Activated CD8-positive, alpha-beta T cell treated with anti-CD3 and anti-CD28 coated beads for 36 hours (primary cell): ENCODE data around the gene MEP1A. TPM values are rescaled to one million over a fixed set of nuclear protein-coding genes. Genes with fewer than 3 reads are reported as not detected.
A peak's percentile ranks its signal among the peaks of the same experiment; 100 is the strongest.
"Not testable (repeated sequence)": the region's sequence is repeated elsewhere in the genome, so short reads cannot be mapped to it uniquely, and the experiment has no call there.

Experiments used
- ATAC-seq: fragments of 200-7000 bp; cut with Tn5 transposase; one replicate; pipeline ENCODE4 v1.10.0; 2021; ENCODE audit warnings: mild to moderate bottlenecking, moderate library complexity
- CTCF ChIA-PET: fragments of 350-600 bp; sonication (Branson Sonifier 250); formaldehyde crosslinking; loops from one replicate; lab custom pipeline; 2021; ENCODE audit warnings: antibody characterized with exemption; lab: Charles Lee
- POLR2A ChIA-PET: fragments of 350-600 bp; sonication (Branson Sonifier 250); formaldehyde crosslinking; loops from one replicate; lab custom pipeline; 2021; ENCODE audit warnings: antibody characterized with exemption; lab: Charles Lee
- DNase-seq: peaks from one replicate; pipeline ENCODE4 v3.0.0-alpha.2; 2020
- H3K27ac Mint-ChIP-seq: one replicate; pipeline ENCODE4 v1.8.0; 2021; ENCODE audit warnings: mild to moderate bottlenecking, mixed read lengths
- H3K27me3 Mint-ChIP-seq: one replicate; pipeline ENCODE4 v1.8.0; 2021; ENCODE audit warnings: mixed read lengths
- H3K36me3 Mint-ChIP-seq: one replicate; pipeline ENCODE4 v1.8.0; 2021; ENCODE audit warnings: low read depth, mixed read lengths
- H3K4me1 Mint-ChIP-seq: one replicate; pipeline ENCODE4 v1.8.0; 2021; ENCODE audit warnings: low read depth, mixed read lengths
- H3K4me3 Mint-ChIP-seq: one replicate; pipeline ENCODE4 v1.8.0; 2021; ENCODE audit warnings: mild to moderate bottlenecking, moderate library complexity, mixed read lengths
- H3K9me3 Mint-ChIP-seq: one replicate; pipeline ENCODE4 v1.8.0; 2021; ENCODE audit warnings: mixed read lengths
- intact Hi-C: fragments of 100-400 bp; cut with micrococcal nuclease; formaldehyde crosslinking; loops from one replicate; pipeline ENCODE4 v1.10.0; 2022
- total RNA-seq, 2 experiments: library from RNA; stranded (reverse); gene quantifications; one replicate each; pipeline ENCODE4 v1.2.3, GENCODE V29; 2021
- TF ChIP-seq, protein P1 (sequence below): fragments of 200-600 bp; IDR thresholded peaks from one replicate; pipeline ENCODE4 v1.8.0; 2022; ENCODE audit warnings: antibody characterized with exemption, mild to moderate bottlenecking

The MEP1A gene
- total RNA-seq, 2 experiments from 2014 or later = not detected

DNA sequence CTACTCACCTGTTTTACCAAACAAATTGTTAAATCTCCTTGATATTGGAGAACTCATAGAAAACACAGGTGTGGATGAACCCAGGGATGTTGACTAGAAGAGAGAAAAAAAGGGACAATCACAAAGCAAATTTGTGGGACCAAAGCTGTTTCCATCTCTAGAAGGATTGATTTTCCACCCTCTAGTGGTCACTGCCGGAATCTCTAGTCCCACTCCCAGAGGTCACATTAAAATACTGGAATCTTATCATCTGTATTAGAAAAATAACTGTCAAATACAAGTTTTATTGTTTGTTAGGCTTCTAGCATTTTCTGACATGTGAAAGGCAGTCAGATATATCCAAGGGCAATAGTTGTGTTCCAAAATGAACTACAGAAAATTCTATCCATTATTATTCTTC is 62.8 kb downstream of the MEP1A start:
- TF ChIP-seq, protein P1, sequence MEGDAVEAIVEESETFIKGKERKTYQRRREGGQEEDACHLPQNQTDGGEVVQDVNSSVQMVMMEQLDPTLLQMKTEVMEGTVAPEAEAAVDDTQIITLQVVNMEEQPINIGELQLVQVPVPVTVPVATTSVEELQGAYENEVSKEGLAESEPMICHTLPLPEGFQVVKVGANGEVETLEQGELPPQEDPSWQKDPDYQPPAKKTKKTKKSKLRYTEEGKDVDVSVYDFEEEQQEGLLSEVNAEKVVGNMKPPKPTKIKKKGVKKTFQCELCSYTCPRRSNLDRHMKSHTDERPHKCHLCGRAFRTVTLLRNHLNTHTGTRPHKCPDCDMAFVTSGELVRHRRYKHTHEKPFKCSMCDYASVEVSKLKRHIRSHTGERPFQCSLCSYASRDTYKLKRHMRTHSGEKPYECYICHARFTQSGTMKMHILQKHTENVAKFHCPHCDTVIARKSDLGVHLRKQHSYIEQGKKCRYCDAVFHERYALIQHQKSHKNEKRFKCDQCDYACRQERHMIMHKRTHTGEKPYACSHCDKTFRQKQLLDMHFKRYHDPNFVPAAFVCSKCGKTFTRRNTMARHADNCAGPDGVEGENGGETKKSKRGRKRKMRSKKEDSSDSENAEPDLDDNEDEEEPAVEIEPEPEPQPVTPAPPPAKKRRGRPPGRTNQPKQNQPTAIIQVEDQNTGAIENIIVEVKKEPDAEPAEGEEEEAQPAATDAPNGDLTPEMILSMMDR = peak; percentile 69
- H3K9me3 Mint-ChIP-seq, H3K27ac Mint-ChIP-seq, H3K36me3 Mint-ChIP-seq, H3K4me1 Mint-ChIP-seq, ATAC-seq, H3K4me3 Mint-ChIP-seq, POLR2A ChIA-PET, H3K27me3 Mint-ChIP-seq, intact Hi-C loops: not testable (repeated sequence)
- peak; percentile 41 for DNase-seq
- CTCF ChIA-PET = interaction anchor here (0.7 to 2.8 kb wide), 6 partner anchors 8 to 450 kb away, joined by 3 to 8 read pairs (median 4); no protein-coding TSS in a partner anchor

DNA sequence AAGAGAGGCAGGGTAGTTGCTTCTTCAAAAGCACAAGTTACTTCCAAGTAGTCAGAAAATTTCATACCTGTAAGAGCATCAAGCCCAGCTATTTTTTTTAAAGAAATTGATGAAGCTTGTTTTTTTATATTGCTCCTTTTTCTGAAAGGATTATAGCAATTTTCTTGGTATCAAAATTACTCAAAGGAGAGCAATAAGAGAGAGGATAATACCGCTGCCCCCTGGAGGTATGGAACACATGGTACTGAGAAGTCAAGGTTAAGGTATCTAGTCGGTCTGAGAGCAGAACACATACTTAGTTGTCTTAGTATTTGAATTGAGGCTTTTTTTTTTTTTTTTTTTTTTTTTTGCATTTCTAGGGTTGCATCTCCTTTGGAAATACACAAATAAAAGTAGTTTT is 69.2 kb downstream of the MEP1A start:
- Mint-ChIP-seq H3K27ac (no peak overlapping the region), H3K9me3 (no peaks in the 10 kb centered on the region), H3K4me1 (no peaks in the 10 kb centered on the region), H3K4me3 (no peak overlapping the region), H3K36me3 (no peaks in the 10 kb centered on the region), H3K27me3 (peaks cover 6% of the 10 kb centered on the region)
- intact Hi-C loops = no loop called here
- DNase-seq (peak; percentile 16), ATAC-seq (no peak)
- POLR2A ChIA-PET = no interaction called here
- CTCF ChIA-PET = interaction anchor here (0.6 to 2.6 kb wide), 2 partner anchors 11 to 14 kb away, joined by 4 to 7 read pairs; no protein-coding TSS in a partner anchor
- TF ChIP-seq, protein P1 = no peak

DNA sequence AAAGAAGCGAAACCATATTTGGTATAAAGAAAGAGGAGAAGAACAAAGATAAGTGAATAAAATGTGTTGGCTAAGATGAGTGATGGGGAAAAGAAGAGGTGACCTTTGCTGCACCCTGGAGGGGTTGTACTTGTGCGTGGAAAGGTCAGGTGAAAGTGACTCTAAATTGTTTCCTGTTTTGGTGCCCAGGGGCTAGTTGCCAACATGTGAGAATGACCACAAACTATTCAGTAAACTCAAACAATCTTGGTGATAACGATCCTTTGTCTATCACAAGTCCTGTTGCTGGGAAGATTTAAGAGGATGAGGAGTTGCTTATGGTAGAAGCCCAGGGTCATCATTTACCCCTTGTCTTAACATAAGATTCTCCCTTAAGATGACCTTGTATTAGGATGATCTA is 70.6 kb downstream of the MEP1A start:
- CTCF ChIA-PET = interaction anchor here (1.2 to 1.7 kb wide), 2 partner anchors 8 to 15 kb away, joined by 3 to 4 read pairs; no protein-coding TSS in a partner anchor
- no peak for ATAC-seq
- intact Hi-C loops = no loop called here

DNA sequence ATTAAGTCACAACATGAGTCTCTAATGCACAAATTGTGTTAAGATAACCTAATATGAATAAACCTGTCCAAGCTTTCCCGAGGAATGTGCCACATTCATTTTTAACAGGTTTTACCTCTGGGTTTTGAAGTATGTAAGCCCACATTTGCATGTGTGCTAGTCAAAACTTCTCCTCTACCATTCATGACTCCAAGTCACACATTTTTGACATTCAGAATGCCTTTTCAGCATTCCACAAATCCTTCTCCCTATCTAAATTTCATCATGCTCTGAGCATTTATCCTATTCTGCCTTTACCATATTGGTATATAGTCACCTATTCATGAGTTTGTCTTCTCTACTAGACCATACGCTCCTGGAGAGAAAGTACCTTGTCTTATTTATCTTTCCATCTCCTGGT is 72.0 kb downstream of the MEP1A start:
- CTCF ChIA-PET = interaction anchor here (1.7 kb wide), 1 partner anchor 9 kb away, joined by 4 read pairs; no protein-coding TSS in a partner anchor
- H3K27me3 Mint-ChIP-seq = peaks cover 11% of the 10 kb centered on the region
- intact Hi-C loops = no loop called here
- no peaks in the 10 kb centered on the region for H3K4me1 Mint-ChIP-seq
- DNase-seq = no peak
- ATAC-seq = no peak
- no peaks in the 10 kb centered on the region for H3K9me3 Mint-ChIP-seq
- no peak overlapping the region for H3K4me3 Mint-ChIP-seq
- TF ChIP-seq, protein P1 = no peak
- no peak overlapping the region for H3K27ac Mint-ChIP-seq
- POLR2A ChIA-PET = no interaction called here
- H3K36me3 Mint-ChIP-seq = no peaks in the 10 kb centered on the region

More for the DNA sequence above, 70.6 kb downstream of the MEP1A start:
- Mint-ChIP-seq H3K27ac (no peak overlapping the region), H3K36me3 (no peaks in the 10 kb centered on the region), H3K4me3 (no peak overlapping the region), H3K9me3 (no peaks in the 10 kb centered on the region), H3K27me3 (peaks cover 11% of the 10 kb centered on the region), H3K4me1 (no peaks in the 10 kb centered on the region)
- POLR2A ChIA-PET = no interaction called here
- TF ChIP-seq, protein P1 = no peak
- DNase-seq = no peak

DNA sequence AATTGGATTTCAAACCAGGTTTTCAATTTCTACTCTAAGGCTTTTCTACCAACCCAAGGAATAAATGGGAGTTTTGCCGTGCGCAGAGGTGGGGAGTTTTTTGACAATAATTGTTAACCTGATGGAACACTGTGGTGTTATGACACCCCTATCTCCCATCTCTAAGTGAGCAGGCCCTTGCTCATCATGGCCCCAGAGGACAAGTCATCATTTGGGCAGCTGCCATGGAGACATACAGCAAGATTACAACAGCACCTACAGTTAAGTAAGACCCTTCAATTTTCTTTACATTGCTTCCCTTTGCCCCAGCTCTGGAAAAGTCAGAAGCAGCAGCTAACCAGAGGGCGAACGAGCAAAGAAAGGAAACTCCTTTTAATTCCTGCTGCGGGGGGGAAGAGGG is 74.2 kb downstream of the MEP1A start:
- Mint-ChIP-seq H3K4me3 (no peak overlapping the region), H3K4me1 (no peaks in the 10 kb centered on the region), H3K27ac (no peak overlapping the region), H3K27me3 (peaks cover 16% of the 10 kb centered on the region), H3K36me3 (no peaks in the 10 kb centered on the region), H3K9me3 (no peaks in the 10 kb centered on the region)
- DNase-seq = no peak
- no peak for ATAC-seq
- TF ChIP-seq, protein P1 = no peak
- POLR2A ChIA-PET = no interaction called here
- CTCF ChIA-PET = interaction anchor here (2.5 kb wide), 1 partner anchor 19 kb away, joined by 9 read pairs; no protein-coding TSS in a partner anchor
- intact Hi-C loops = no loop called here
